Neutrophil (primary cell): ENCODE data around the gene KRT14.

Experiments used
- H3K27ac ChIP-seq: fragments of 200-600 bp; sonication (generic); 2 replicates; pipeline ENCODE4 v1.5.1; 2016; ENCODE audit warnings: mild to moderate bottlenecking, moderate library complexity
- H3K27me3 ChIP-seq: fragments of 200-600 bp; sonication (generic); 2 replicates; pipeline ENCODE4 v1.6.0; 2016; ENCODE audit warnings: mild to moderate bottlenecking
- H3K36me3 ChIP-seq: fragments of 200-600 bp; sonication (generic); 2 replicates; pipeline ENCODE4 v1.5.1; 2017
- H3K4me1 ChIP-seq, 2 experiments: fragments of 200-600 bp in 1 of 2; sonication (generic) in 1 of 2; 1 replicate in 1 of 2; 2 replicates in 1 of 2; pipeline versions ENCODE4 v1.5.1 to v1.6.1; 2013 to 2016; ENCODE audit warnings: low read depth in 1 of 2, low read length in 1 of 2, mild to moderate bottlenecking in 1 of 2, moderate library complexity in 1 of 2; ENCODE audit not compliant: control insufficient read depth in 1 of 2, insufficient read depth in 1 of 2
- H3K4me3 ChIP-seq, 2 experiments: fragments of 200-600 bp in 1 of 2; sonication (generic) in 1 of 2; 1 replicate in 1 of 2; 2 replicates in 1 of 2; pipeline ENCODE4 v1.5.1; 2013 to 2016; ENCODE audit warnings: low read depth in 1 of 2, low read length in 1 of 2, mild to moderate bottlenecking in 1 of 2, moderate library complexity in 1 of 2
- H3K9me3 ChIP-seq: fragments of 200-600 bp; sonication (generic); 2 replicates; pipeline ENCODE4 v1.5.1; 2016
- CTCF ChIP-seq: fragments of 200-600 bp; sonication (generic); IDR thresholded peaks from 2 replicates; pipeline ENCODE4 v1.5.1; 2016; ENCODE audit warnings: antibody characterized with exemption

KRT14 gene

GRCh38 chr17:41532947-41533570 is 53.6 kb downstream of the KRT14 start:
- no peak for TF ChIP-seq CTCF
- peaks cover 0 to under 1% of the 10 kb centered on the region in 2 experiments for H3K4me1 ChIP-seq
- H3K9me3 ChIP-seq = no peaks in the 10 kb centered on the region
- no peaks in the 10 kb centered on the region for H3K36me3 ChIP-seq
- no peak overlapping the region for H3K27ac ChIP-seq
- no peak overlapping the region for H3K4me3 ChIP-seq
- peaks cover 95% of the 10 kb centered on the region for H3K27me3 ChIP-seq
